IMR-90 (cell line): ENCODE measurements around the gene CCDC32.

Source experiments
- CEBPB ChIP-seq: IDR thresholded peaks from 2 replicates; pipeline ENCODE4 v1.6.1; 2012; ENCODE audit warnings: low read depth, low read length, improper control_type of control experiment
- CHD1 ChIP-seq: IDR thresholded peaks from 2 replicates; pipeline ENCODE4 v1.6.1; 2012; ENCODE audit warnings: low read depth, low read length, improper control_type of control experiment
- CTCF ChIP-seq: conservative IDR thresholded peaks from 2 replicates; pipeline ENCODE4 v1.5.1; 2012; ENCODE audit warnings: mild to moderate bottlenecking, low read depth, low read length, improper control_type of control experiment
- ELK1 ChIP-seq: fragments of 150-350 bp; IDR thresholded peaks from 2 replicates; pipeline ENCODE4 v1.6.1; 2016; ENCODE audit warnings: low read depth, mild to moderate bottlenecking, low read length, moderate library complexity, borderline replicate concordance
- MAFK ChIP-seq: IDR thresholded peaks from 2 replicates; pipeline ENCODE4 v1.6.1; 2012; ENCODE audit warnings: low read depth, low read length, improper control_type of control experiment
- POLR2A ChIP-seq: IDR thresholded peaks from 2 replicates; pipeline ENCODE4 v1.6.1; 2012; ENCODE audit warnings: mild to moderate bottlenecking, low read depth, low read length
- RAD21 ChIP-seq: IDR thresholded peaks from 2 replicates; pipeline ENCODE4 v1.6.1; 2012; ENCODE audit warnings: low read length, improper control_type of control experiment
- SMC3 ChIP-seq: fragments of 150-350 bp; IDR thresholded peaks from 2 replicates; pipeline ENCODE4 v1.6.1; 2016; ENCODE audit warnings: low read depth, mild to moderate bottlenecking, antibody characterized with exemption, low read length, moderate library complexity

GRCh38 chr15:40511093-40511471, 53.8 kb downstream of the CCDC32 start:
- TF ChIP-seq CTCF, result no peak
- no peak for TF ChIP-seq ELK1
- TF ChIP-seq POLR2A, result no peak
- no peak for TF ChIP-seq MAFK
- no peak for TF ChIP-seq CEBPB
- TF ChIP-seq RAD21, result no peak
- TF ChIP-seq CHD1, result no peak
- TF ChIP-seq SMC3, result no peak
